GM21717 (cell line): Measurements from ENCODE around the gene RPL10.
A peak's percentile ranks its signal among the peaks of the same experiment; 100 is the strongest.
"Not testable (repeated sequence)": the region's sequence is repeated elsewhere in the genome, so short reads cannot be mapped to it uniquely, and the experiment has no call there.

Source experiments
- ATAC-seq: cut with Tn5 transposase; IDR thresholded peaks from one replicate; pipeline ENCODE4 v1.9.1; 2021; ENCODE audit warnings: mild to moderate bottlenecking, moderate library complexity; ENCODE audit not compliant: unreplicated experiment

The RPL10 gene

GRCh38 chrX:154375156-154375504, 23.0 kb upstream of the RPL10 start:
- ATAC-seq = no peak

GRCh38 chrX:154376774-154377173, 21.4 kb upstream of the RPL10 start:
- ATAC-seq = no peak

GRCh38 chrX:154378059-154378798, 19.9 kb upstream of the RPL10 start:
- ATAC-seq = peak; percentile 72

- ATAC-seq = peak; percentile 68
Measured at GRCh38 chrX:154378799-154379568, 19.2 kb upstream of the RPL10 start, which contains the start of gene EMD. EMD (plus strand) TSS chrX:154379295; CDS start chrX:154379485, 190 bp downstream.

- no peak for ATAC-seq
Measured at GRCh38 chrX:154379569-154379951, 18.6 kb upstream of the RPL10 start.

- ATAC-seq = no peak
Measured at GRCh38 chrX:154380153-154380552, 18.0 kb upstream of the RPL10 start.

- no peak for ATAC-seq
Measured at GRCh38 chrX:154380787-154381186, 17.4 kb upstream of the RPL10 start.

- no peak for ATAC-seq
Measured at GRCh38 chrX:154381271-154381670, 16.9 kb upstream of the RPL10 start.

- no peak for ATAC-seq
Measured at GRCh38 chrX:154382483-154383069, 15.6 kb upstream of the RPL10 start.

GRCh38 chrX:154383359-154384283, 14.6 kb upstream of the RPL10 start:
- ATAC-seq = no peak

GRCh38 chrX:154384284-154384892, 13.8 kb upstream of the RPL10 start:
- no peak for ATAC-seq

- ATAC-seq = not testable (repeated sequence)
Measured at GRCh38 chrX:154388094-154388493, 10.1 kb upstream of the RPL10 start.

- ATAC-seq = peak; percentile 18
Measured at GRCh38 chrX:154388649-154389048, 9.5 kb upstream of the RPL10 start.

- ATAC-seq = peak; percentile 68
Measured at GRCh38 chrX:154389812-154390747, 8.1 kb upstream of the RPL10 start.

GRCh38 chrX:154396363-154396762, 1.8 kb upstream of the RPL10 start:
- not testable (repeated sequence) for ATAC-seq

- ATAC-seq = peak; percentile 47
Measured at GRCh38 chrX:154396973-154397887, 947 bp upstream of the RPL10 start.

GRCh38 chrX:154398668-154399526, 720 bp downstream of the RPL10 start:
- peak; percentile 17 for ATAC-seq
